A549 (cell line): Measurements from ENCODE around the gene CHD1. TPM values are rescaled to one million over a fixed set of nuclear protein-coding genes. Genes with fewer than 3 reads are reported as not detected.

Experiments
- ATAC-seq, 2 experiments: fragments of 200-7000 bp in 1 of 2; fragments of >200 bp in 1 of 2; cut with Nextera tagmentation in 1 of 2; cut with Tn5 transposase in 1 of 2; 3 replicates each; pipeline versions ENCODE4 v1.8.0 to v1.9.1; 2018 to 2020; ENCODE audit warnings: mild to moderate bottlenecking in 1 of 2, moderate library complexity in 1 of 2
- CTCF ChIA-PET: fragments of 300-600 bp; sonication (Branson Sonifier 250); formaldehyde crosslinking; extraction: SDS; loops from one replicate; lab custom pipeline; 2021; ENCODE audit warnings: antibody characterized with exemption, inconsistent platforms; lab: Yijun Ruan, JAX
- POLR2A ChIA-PET: fragments of 350-600 bp; formaldehyde crosslinking; extraction: SDS; loops from one replicate; lab custom pipeline; 2021; ENCODE audit warnings: antibody characterized with exemption, inconsistent platforms; lab: Yijun Ruan, JAX
- DNase-seq, 2 experiments: peaks; one replicate each; pipeline versions ENCODE4 v3.0.0 to v3.0.0-alpha.2; 2011 to 2016; ENCODE audit warnings: low read depth in 1 of 2, low spot score in 1 of 2
- FAIRE-seq: peaks from 2 replicates; lab custom pipeline; 2011; peaks lifted over from hg19 to GRCh38; lab: Jason Lieb, UNC
- H3K27ac ChIP-seq, 2 experiments: fragments of >200 bp; sonication (Bioruptor Twin); formaldehyde crosslinking; 3 replicates each; pipeline ENCODE4 v1.5.1; 2016 to 2017
- H3K4me1 ChIP-seq: fragments of >200 bp; sonication (Bioruptor Twin); formaldehyde crosslinking; 3 replicates; pipeline ENCODE4 v1.6.1; 2016
- H3K4me2 ChIP-seq: fragments of >200 bp; sonication (Bioruptor Twin); formaldehyde crosslinking; 3 replicates; pipeline ENCODE4 v1.6.1; 2016
- H3K4me3 ChIP-seq: fragments of >200 bp; sonication (Bioruptor Twin); formaldehyde crosslinking; 3 replicates; pipeline ENCODE4 v1.5.1; 2016
- H3K9me3 ChIP-seq: fragments of >200 bp; sonication (Bioruptor Twin); formaldehyde crosslinking; 3 replicates; pipeline ENCODE4 v1.6.1; 2016
- BCL3 ChIP-seq: fragments of >200 bp; sonication (Bioruptor Twin); formaldehyde crosslinking; IDR thresholded peaks from 3 replicates; pipeline ENCODE4 v1.6.1; 2016
- CBX2 ChIP-seq: fragments of 200-600 bp; sonication (generic); IDR thresholded peaks from 2 replicates; pipeline ENCODE4 v1.6.1; 2016; ENCODE audit warnings: low read depth, mild to moderate bottlenecking, borderline replicate concordance
- CTCF ChIP-seq: fragments of >200 bp; sonication (Bioruptor Twin); formaldehyde crosslinking; IDR thresholded peaks from 3 replicates; pipeline ENCODE4 v1.5.1; 2016
- ESRRA ChIP-seq: fragments of 150-350 bp; IDR thresholded peaks from 2 replicates; pipeline ENCODE4 v1.6.1; 2014; ENCODE audit warnings: mild to moderate bottlenecking, low read length, borderline replicate concordance
- FOSL2 ChIP-seq, 2 experiments: fragments of 450-650 bp in 1 of 2; fragments of >200 bp in 1 of 2; sonication (Bioruptor Twin) in 1 of 2; formaldehyde crosslinking; IDR thresholded peaks; 2 replicates each; pipeline versions ENCODE4 v1.5.0 to v1.6.1; 2016 to 2020; ENCODE audit warnings: mild to moderate bottlenecking in 1 of 2, moderate library complexity in 1 of 2
- FOXS1 ChIP-seq: fragments of 250-450 bp; sonication (Bioruptor Pico); IDR thresholded peaks from 2 replicates; pipeline ENCODE4 v1.5.0; 2020; ENCODE audit warnings: mild to moderate bottlenecking, moderate library complexity
- HEYL ChIP-seq: fragments of 250-450 bp; sonication (Bioruptor Pico); IDR thresholded peaks from 2 replicates; pipeline ENCODE4 v1.8.0; 2021; ENCODE audit warnings: mild to moderate bottlenecking, moderate library complexity
- HOXB5 ChIP-seq: fragments of 250-450 bp; sonication (Bioruptor Pico); IDR thresholded peaks from 2 replicates; pipeline ENCODE4 v1.5.0; 2020; ENCODE audit warnings: mild to moderate bottlenecking, moderate library complexity
- JUN ChIP-seq, 2 experiments: fragments of >200 bp; sonication (Bioruptor Twin); formaldehyde crosslinking; IDR thresholded peaks; 2 replicates in 1 of 2; 3 replicates in 1 of 2; pipeline ENCODE4 v1.6.1; 2016 to 2017
- KDM5A ChIP-seq: fragments of 200-600 bp; sonication (generic); IDR thresholded peaks from 2 replicates; pipeline ENCODE4 v1.6.1; 2016; ENCODE audit warnings: antibody characterized with exemption, mild to moderate bottlenecking
- MAZ ChIP-seq: fragments of 150-350 bp; IDR thresholded peaks from 2 replicates; pipeline ENCODE4 v1.6.1; 2014; ENCODE audit warnings: antibody characterized with exemption, low read depth, low read length, borderline replicate concordance
- NPAS2 ChIP-seq: fragments of 250-450 bp; sonication (Bioruptor Pico); IDR thresholded peaks from 2 replicates; pipeline ENCODE4 v1.8.0; 2022; ENCODE audit warnings: mild to moderate bottlenecking, moderate library complexity, borderline replicate concordance
- RCOR1 ChIP-seq: fragments of 150-350 bp; IDR thresholded peaks from 2 replicates; pipeline ENCODE4 v1.6.1; 2014; ENCODE audit warnings: antibody characterized with exemption, low read length, low read depth
- REST ChIP-seq: fragments of 200-600 bp; sonication (generic); IDR thresholded peaks from 2 replicates; pipeline ENCODE4 v1.6.1; 2016; ENCODE audit warnings: antibody characterized with exemption, mild to moderate bottlenecking, moderate library complexity
- SMC3 ChIP-seq: fragments of >200 bp; sonication (Bioruptor Twin); formaldehyde crosslinking; IDR thresholded peaks from 3 replicates; pipeline ENCODE4 v1.6.1; 2018; ENCODE audit warnings: inconsistent platforms
- TP53 ChIP-seq: fragments of 250-450 bp; sonication (Bioruptor Pico); IDR thresholded peaks from 2 replicates; pipeline ENCODE4 v1.5.0; 2021; ENCODE audit warnings: mild to moderate bottlenecking, moderate library complexity
- ZFP36 ChIP-seq: fragments of 450-650 bp; IDR thresholded peaks from 2 replicates; pipeline ENCODE4 v1.6.1; 2014; ENCODE audit warnings: borderline replicate concordance; ENCODE audit not compliant: partially characterized antibody
- ZNF302 ChIP-seq: fragments of 250-450 bp; sonication (Bioruptor Pico); IDR thresholded peaks from 2 replicates; pipeline ENCODE4 v1.9.0; 2021; ENCODE audit warnings: inconsistent platforms, mild to moderate bottlenecking, moderate library complexity
- WGBS: methylation state at CpG from one replicate; pipeline ENCODE4 v1.1.6; 2017; ENCODE audit errors: missing lambda C conversion rate; 5-methylcytosine and 5-hydroxymethylcytosine counted together
- polyA plus RNA-seq, 4 experiments: library from polyadenylated mRNA; depleted of rRNA in 3 of 4; stranded (reverse); fragments of >200 nt; fragmentation: RNase III in 1 of 4; extraction: RNeasy Plus Mini Kit Qiagen cat#74134 plus additional on column Dnase treatment in 1 of 4; gene quantifications; 2 replicates in 3 of 4; 3 replicates in 1 of 4; pipeline ENCODE4 v1.2.3, GENCODE V29; 2011 to 2017
- TF ChIP-seq, protein P1 (sequence below): fragments of 150-350 bp; IDR thresholded peaks from 2 replicates; pipeline ENCODE4 v1.6.1; 2014; ENCODE audit warnings: low read depth, mild to moderate bottlenecking, low read length

Gene CHD1
- polyA plus RNA-seq, 2 of the 4 experiments (the other 2 are of a cell fraction), result 25.9 to 53.9 TPM

GRCh38 chr5:98935206-98935605 lies 6.4 kb upstream of the CHD1 start:
- no peak for DNase-seq
- no peak overlapping the region for H3K4me2 ChIP-seq
- ATAC-seq, result no peak
- no peak overlapping the region for H3K27ac ChIP-seq
- no peak overlapping the region for H3K4me3 ChIP-seq
- ChIA-PET CTCF (no interaction called here), POLR2A (no interaction called here)
- TF ChIP-seq BCL3, result no peak
- TF ChIP-seq FOSL2 (IDR thresholded peaks at IDR 0.05), result no peak
- TF ChIP-seq FOSL2 (CRISPR knock-in tag; IDR thresholded peaks at IDR 0.05), result no peak
- 85% methylated on average over 3 of the region's 3 CpGs for WGBS
- H3K9me3 ChIP-seq, result no peaks in the 10 kb centered on the region
- H3K4me1 ChIP-seq, result peaks cover 7% of the 10 kb centered on the region; the same call in 2 of the 3 replicates
- FAIRE-seq, result no peak

DNA sequence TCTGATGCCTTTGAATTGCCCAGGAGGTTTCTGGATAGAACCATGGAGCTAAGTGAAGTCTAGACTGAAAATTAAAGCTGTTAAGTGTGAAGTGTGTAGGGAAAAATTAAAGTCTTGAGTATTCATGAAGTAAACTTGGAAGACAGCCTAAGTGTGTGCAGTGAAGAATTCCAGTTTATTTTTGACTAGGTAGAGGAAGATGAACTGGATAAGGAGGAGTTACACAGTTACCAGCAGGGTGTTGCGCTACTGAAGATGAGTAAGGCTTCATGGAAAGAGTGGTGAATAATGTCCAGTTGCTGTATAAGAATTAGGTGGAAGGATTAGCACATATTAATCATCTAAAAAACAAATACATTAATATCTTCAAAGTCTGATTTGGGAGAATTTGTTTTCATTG lies 5.7 kb upstream of the CHD1 start:
- FAIRE-seq (no peak), ATAC-seq (no peak), DNase-seq (no peak)
- H3K27ac ChIP-seq, result no peak overlapping the region
- 92% methylated on average over 1 of the region's 1 CpG for WGBS
- H3K4me3 ChIP-seq, result no peak overlapping the region
- TF ChIP-seq ZNF302 (CRISPR knock-in tag), result no peak
- TF ChIP-seq MAZ, result no peak
- no peak for TF ChIP-seq FOSL2 (IDR thresholded peaks at IDR 0.05)
- TF ChIP-seq FOSL2 (CRISPR knock-in tag; IDR thresholded peaks at IDR 0.05), result no peak
- TF ChIP-seq SMC3, result no peak
- TF ChIP-seq HOXB5 (CRISPR knock-in tag), result no peak
- no peak for TF ChIP-seq KDM5A
- TF ChIP-seq NPAS2 (CRISPR knock-in tag), result no peak
- TF ChIP-seq BCL3, result no peak
- TF ChIP-seq CTCF, result no peak
- H3K9me3 ChIP-seq, result no peaks in the 10 kb centered on the region
- POLR2A ChIA-PET, result no interaction called here
- H3K4me2 ChIP-seq, result no peak overlapping the region
- CTCF ChIA-PET, result no interaction called here
- H3K4me1 ChIP-seq, result peaks cover 8% of the 10 kb centered on the region; the same call in 2 of the 3 replicates

- CTCF ChIA-PET, result no interaction called here
- DNase-seq, result no peak
- 93% methylated on average over 5 of the region's 5 CpGs for whole genome bisulfite sequencing
- ATAC-seq, result no peak
- POLR2A ChIA-PET, result no interaction called here
- Histone ChIP-seq H3K27ac (no peak overlapping the region), H3K4me2 (no peak overlapping the region), H3K4me1 (peaks cover 8% of the 10 kb centered on the region; the same call in 2 of the 3 replicates), H3K4me3 (no peak overlapping the region), H3K9me3 (no peaks in the 10 kb centered on the region)
- no peak for FAIRE-seq
- TF ChIP-seq CBX2 (no peak), TP53 (CRISPR knock-in tag) (no peak), ZFP36 (no peak), RCOR1 (no peak), REST (no peak), CTCF (no peak), JUN (IDR thresholded peaks at IDR 0.05) (no peak), HEYL (CRISPR knock-in tag) (no peak), ESRRA (no peak), FOXS1 (CRISPR knock-in tag) (no peak)
- TF ChIP-seq, protein P1, sequence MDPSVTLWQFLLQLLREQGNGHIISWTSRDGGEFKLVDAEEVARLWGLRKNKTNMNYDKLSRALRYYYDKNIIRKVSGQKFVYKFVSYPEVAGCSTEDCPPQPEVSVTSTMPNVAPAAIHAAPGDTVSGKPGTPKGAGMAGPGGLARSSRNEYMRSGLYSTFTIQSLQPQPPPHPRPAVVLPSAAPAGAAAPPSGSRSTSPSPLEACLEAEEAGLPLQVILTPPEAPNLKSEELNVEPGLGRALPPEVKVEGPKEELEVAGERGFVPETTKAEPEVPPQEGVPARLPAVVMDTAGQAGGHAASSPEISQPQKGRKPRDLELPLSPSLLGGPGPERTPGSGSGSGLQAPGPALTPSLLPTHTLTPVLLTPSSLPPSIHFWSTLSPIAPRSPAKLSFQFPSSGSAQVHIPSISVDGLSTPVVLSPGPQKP, result no peak
These were observed 4.8 kb upstream of the CHD1 start for GRCh38 chr5:98933445-98934072.
